ENCODE results near the gene FBXO7.

Gene FBXO7

GRCh38 chr22:32534252-32535235 is 59.9 kb downstream of the FBXO7 start:
- H4K20me1 ChIP-seq (ENCODE audit: insufficient read depth, low read length) = no peaks in the 10 kb centered on the region
- no peaks in the 10 kb centered on the region for H3K79me2 ChIP-seq (ENCODE audit: low read length)
- no peak overlapping the region for H3K4me2 ChIP-seq (ENCODE audit: low read length)
- H3K4me1 ChIP-seq (ENCODE audit: low read length) = no peaks in the 10 kb centered on the region
- H3K36me3 ChIP-seq (replicated peaks; ENCODE audit: low read depth, low read length) = no peaks in the 10 kb centered on the region
- H2AFZ ChIP-seq (ENCODE audit: low read depth, low read length) = no peak overlapping the region
- H3K27ac ChIP-seq (ENCODE audit: low read length) = no peak overlapping the region
- TF ChIP-seq EZH2phosphoT487 (IDR thresholded peaks at IDR 0.05; ENCODE audit: low read depth) = no peak
- no peak for TF ChIP-seq CTCF (IDR thresholded peaks at IDR 0.05; ENCODE audit: low read depth, low read length)
- H3K9me3 ChIP-seq (ENCODE audit: insufficient read depth, low read length) = no peaks in the 10 kb centered on the region
- H3K27me3 ChIP-seq (ENCODE audit: low read depth, low read length) = peaks cover 23% of the 10 kb centered on the region; the same call in 1 of the 2 replicates
- H3K9ac ChIP-seq (ENCODE audit: low read length) = no peak overlapping the region
- H3K4me3 ChIP-seq (ENCODE audit: low read length) = no peak overlapping the region

- no peaks in the 10 kb centered on the region for H3K36me3 ChIP-seq (replicated peaks; ENCODE audit: low read depth, low read length)
- no peak overlapping the region for H2AFZ ChIP-seq (ENCODE audit: low read depth, low read length)
- no peaks in the 10 kb centered on the region for H4K20me1 ChIP-seq (ENCODE audit: insufficient read depth, low read length)
- no peak overlapping the region for H3K4me2 ChIP-seq (ENCODE audit: low read length)
- H3K9me3 ChIP-seq (ENCODE audit: insufficient read depth, low read length) = no peaks in the 10 kb centered on the region
- no peak overlapping the region for H3K9ac ChIP-seq (ENCODE audit: low read length)
- no peaks in the 10 kb centered on the region for H3K4me1 ChIP-seq (ENCODE audit: low read length)
- TF ChIP-seq EZH2phosphoT487 (IDR thresholded peaks at IDR 0.05; ENCODE audit: low read depth) (no peak), CTCF (IDR thresholded peaks at IDR 0.05; ENCODE audit: low read depth, low read length) (no peak)
- H3K4me3 ChIP-seq (ENCODE audit: low read length) = no peak overlapping the region
- no peak overlapping the region for H3K27ac ChIP-seq (ENCODE audit: low read length)
- H3K27me3 ChIP-seq (ENCODE audit: low read depth, low read length) = peaks cover 33% of the 10 kb centered on the region
- H3K79me2 ChIP-seq (ENCODE audit: low read length) = no peaks in the 10 kb centered on the region
Measured at GRCh38 chr22:32535531-32536190, 61.0 kb downstream of the FBXO7 start.

DNA sequence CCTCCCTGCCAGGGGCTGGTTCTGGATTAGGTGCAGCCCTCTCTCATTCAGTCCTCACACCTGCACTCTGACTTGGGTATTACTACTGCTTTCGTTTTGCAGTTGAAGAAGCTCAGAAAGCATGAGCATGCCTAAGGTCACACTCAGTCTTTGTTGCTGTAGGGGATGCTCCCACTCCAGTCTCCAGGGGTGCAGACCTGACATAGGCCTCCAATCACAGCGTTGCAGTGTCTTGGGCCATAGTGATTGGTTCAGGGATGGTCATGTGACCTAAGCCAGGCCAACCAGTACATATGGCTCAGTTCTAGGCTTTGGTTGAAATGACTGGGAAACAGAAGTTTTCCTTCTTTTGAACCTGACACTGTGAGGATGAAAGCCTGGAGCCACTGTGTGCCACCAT is 61.7 kb downstream of the FBXO7 start:
- no peak overlapping the region for H2AFZ ChIP-seq (ENCODE audit: low read depth, low read length)
- H3K27ac ChIP-seq (ENCODE audit: low read length) = no peak overlapping the region
- TF ChIP-seq CTCF (IDR thresholded peaks at IDR 0.05; ENCODE audit: low read depth, low read length) (no peak), EZH2phosphoT487 (IDR thresholded peaks at IDR 0.05; ENCODE audit: low read depth) (no peak)
- no peaks in the 10 kb centered on the region for H3K79me2 ChIP-seq (ENCODE audit: low read length)
- no peaks in the 10 kb centered on the region for H3K9me3 ChIP-seq (ENCODE audit: insufficient read depth, low read length)
- H3K36me3 ChIP-seq (replicated peaks; ENCODE audit: low read depth, low read length) = no peaks in the 10 kb centered on the region
- no peaks in the 10 kb centered on the region for H3K4me1 ChIP-seq (ENCODE audit: low read length)
- H3K27me3 ChIP-seq (ENCODE audit: low read depth, low read length) = peaks cover 39% of the 10 kb centered on the region
- no peaks in the 10 kb centered on the region for H4K20me1 ChIP-seq (ENCODE audit: insufficient read depth, low read length)
- H3K9ac ChIP-seq (ENCODE audit: low read length) = no peak overlapping the region
- no peak overlapping the region for H3K4me2 ChIP-seq (ENCODE audit: low read length)
- no peak overlapping the region for H3K4me3 ChIP-seq (ENCODE audit: low read length)

DNA sequence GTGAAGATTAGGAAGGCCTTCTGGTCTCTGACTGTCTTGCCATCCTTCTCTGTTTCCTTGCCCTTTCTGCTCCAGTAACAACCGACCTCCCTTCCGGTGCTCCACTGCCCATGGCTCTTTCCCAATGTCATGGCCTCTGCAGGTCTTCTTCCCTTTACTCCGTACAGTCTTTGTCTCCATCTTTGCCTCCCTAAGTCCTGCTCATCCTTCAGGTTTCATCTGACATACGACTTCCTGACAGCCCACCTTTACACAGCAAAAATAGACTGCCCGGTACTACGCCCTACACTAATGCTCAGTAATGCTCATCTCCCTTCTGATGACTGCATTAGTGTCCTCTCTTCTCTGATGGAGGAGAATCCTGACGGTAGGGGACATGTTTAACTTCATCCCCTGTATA is 63.9 kb downstream of the FBXO7 start:
- Histone ChIP-seq H4K20me1 (ENCODE audit: insufficient read depth, low read length) (no peaks in the 10 kb centered on the region), H3K79me2 (ENCODE audit: low read length) (no peaks in the 10 kb centered on the region), H3K4me2 (ENCODE audit: low read length) (no peak overlapping the region), H3K36me3 (replicated peaks; ENCODE audit: low read depth, low read length) (no peaks in the 10 kb centered on the region), H3K27ac (ENCODE audit: low read length) (no peak overlapping the region), H3K27me3 (ENCODE audit: low read depth, low read length) (peaks cover 40% of the 10 kb centered on the region), H3K4me3 (ENCODE audit: low read length) (no peak overlapping the region), H3K9me3 (ENCODE audit: insufficient read depth, low read length) (no peaks in the 10 kb centered on the region), H3K4me1 (ENCODE audit: low read length) (no peaks in the 10 kb centered on the region), H3K9ac (ENCODE audit: low read length) (no peak overlapping the region), H2AFZ (ENCODE audit: low read depth, low read length) (no peak overlapping the region)
- TF ChIP-seq EZH2phosphoT487 (IDR thresholded peaks at IDR 0.05; ENCODE audit: low read depth) = no peak
- TF ChIP-seq CTCF (IDR thresholded peaks at IDR 0.05; ENCODE audit: low read depth, low read length) = no peak

Data from OCI-LY3 (cell line).